Progenitor cell of endocrine pancreas (in vitro differentiated cells): ENCODE measurements around the gene CTDSPL. TPM values are rescaled to one million over a fixed set of nuclear protein-coding genes. Genes with fewer than 3 reads are reported as not detected.

Experiments used
- DNase-seq: peaks from one replicate; pipeline ENCODE4 v3.0.0; 2021; ENCODE audit warnings: low spot score; ENCODE audit not compliant: unreplicated experiment
- H3K27ac Mint-ChIP-seq: 2 replicates; pipeline ENCODE4 v1.8.0; 2021; ENCODE audit warnings: mild to moderate bottlenecking, moderate library complexity, mixed read lengths
- H3K27me3 Mint-ChIP-seq: 2 replicates; pipeline ENCODE4 v1.8.0; 2021; ENCODE audit warnings: mixed read lengths
- H3K36me3 Mint-ChIP-seq: 2 replicates; pipeline ENCODE4 v1.8.0; 2022; ENCODE audit warnings: mixed read lengths; ENCODE audit not compliant: insufficient read depth
- H3K4me1 Mint-ChIP-seq: 2 replicates; pipeline ENCODE4 v1.8.0; 2021; ENCODE audit warnings: low read depth, mixed read lengths
- H3K4me3 Mint-ChIP-seq: 2 replicates; pipeline ENCODE4 v1.8.0; 2021; ENCODE audit warnings: low read depth, mild to moderate bottlenecking, moderate library complexity, mixed read lengths
- H3K9me3 Mint-ChIP-seq: 2 replicates; pipeline ENCODE4 v1.8.0; 2021; ENCODE audit warnings: low read depth, mixed read lengths
- CTCF ChIP-seq: fragments of 200-600 bp; sonication (generic); IDR thresholded peaks from one replicate; pipeline ENCODE4 v1.5.0; 2021; ENCODE audit warnings: antibody characterized with exemption, mild to moderate bottlenecking; ENCODE audit not compliant: unreplicated experiment
- total RNA-seq: library from RNA; stranded (reverse); gene quantifications from 2 replicates; pipeline ENCODE4 v1.2.1, GENCODE V29; 2021

CTDSPL gene
- total RNA-seq, 1 donor from 2014 or later: 53.3 TPM

DNA sequence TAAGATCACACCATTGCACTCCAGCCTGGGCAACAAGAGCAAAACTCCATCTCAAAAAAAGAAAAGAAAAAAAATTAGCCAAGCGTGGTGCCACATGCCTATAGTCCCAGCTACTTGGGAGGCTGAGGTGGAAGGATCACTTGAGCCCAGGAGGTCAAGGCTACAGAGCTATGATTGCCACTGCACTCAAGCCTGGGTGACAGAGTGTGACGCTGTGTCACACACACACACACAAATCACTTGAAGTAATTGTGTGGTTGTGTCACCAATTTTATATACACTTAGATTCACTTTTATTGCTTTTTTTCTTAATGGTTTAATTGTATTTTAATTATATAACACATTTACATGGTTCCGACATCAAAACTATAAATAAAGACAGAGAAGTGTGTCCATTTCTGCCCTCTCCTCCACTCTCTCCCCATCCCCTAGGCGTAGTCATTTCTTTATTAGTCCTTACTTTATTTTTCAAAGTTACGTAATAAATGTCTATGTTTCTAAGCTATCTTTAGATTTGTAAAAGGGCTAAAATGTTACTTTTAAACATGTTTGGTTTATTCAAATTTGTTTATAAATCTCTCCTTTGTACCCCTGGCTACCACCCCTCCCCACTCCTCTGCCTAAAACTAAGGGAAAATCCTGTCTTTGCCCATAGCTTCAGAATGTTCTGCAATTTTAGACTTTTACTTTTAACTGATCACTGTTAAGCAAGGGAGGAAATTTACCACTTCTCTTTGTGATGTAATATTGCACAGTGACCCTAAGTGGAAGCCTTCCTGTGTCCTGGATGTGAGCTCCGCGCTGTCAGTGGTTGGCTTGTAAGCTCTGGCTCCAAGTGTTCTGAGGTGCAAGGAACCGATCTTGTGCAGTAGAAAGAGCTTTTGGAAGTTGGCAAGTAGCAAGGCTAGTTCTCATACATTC, 118.1 kb downstream of the CTDSPL start:
- no peak for TF ChIP-seq CTCF

DNA sequence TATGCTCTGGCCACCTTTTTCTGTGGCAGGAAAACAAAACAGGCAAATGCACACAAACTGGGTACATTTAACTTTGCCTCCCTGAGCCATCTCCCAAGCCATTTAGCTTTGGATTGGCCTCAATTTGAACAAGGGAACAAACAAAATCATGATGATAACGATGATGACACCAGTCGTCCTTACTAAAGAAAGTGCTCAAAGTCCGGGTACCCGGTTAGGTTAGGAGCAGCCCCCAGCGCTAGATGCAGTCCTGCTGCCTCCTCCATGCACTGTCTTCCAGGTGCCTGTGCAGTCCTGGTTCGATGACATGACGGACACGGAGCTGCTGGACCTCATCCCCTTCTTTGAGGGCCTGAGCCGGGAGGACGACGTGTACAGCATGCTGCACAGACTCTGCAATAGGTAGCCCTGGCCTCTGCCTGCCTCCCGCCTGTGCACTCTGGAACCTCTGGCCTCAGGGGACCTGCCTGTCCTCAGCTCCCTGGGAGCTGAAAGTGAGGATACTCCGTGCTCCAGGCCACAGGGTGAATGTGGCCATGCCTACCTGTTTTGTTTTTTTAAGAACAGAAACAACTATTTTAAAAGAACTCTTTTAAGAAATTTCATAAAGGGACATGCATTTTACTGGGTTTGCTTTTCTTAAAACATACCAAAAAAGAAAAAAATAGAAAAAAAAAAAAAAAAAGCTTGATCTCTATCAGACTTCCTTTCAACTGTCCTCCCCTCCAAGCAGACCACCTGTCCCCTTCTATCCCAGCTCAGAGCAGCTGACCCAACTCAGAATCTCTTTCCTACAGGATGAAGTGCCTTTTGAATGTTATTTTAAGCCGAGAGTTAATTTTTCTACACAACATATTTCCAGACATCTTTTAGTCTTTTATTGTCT, 119.0 kb downstream of the CTDSPL start:
- DNase-seq: no peak
- Mint-ChIP-seq H3K4me1 (peaks cover 11% of the 10 kb centered on the region), H3K27me3 (no peaks in the 10 kb centered on the region), H3K36me3 (peaks cover 21% of the 10 kb centered on the region), H3K27ac (no peak overlapping the region), H3K4me3 (no peak overlapping the region), H3K9me3 (no peaks in the 10 kb centered on the region)
- no peak for TF ChIP-seq CTCF

More for the DNA sequence above, 118.1 kb downstream of the CTDSPL start:
- Mint-ChIP-seq H3K4me1 (peaks cover 3% of the 10 kb centered on the region), H3K36me3 (peaks cover 18% of the 10 kb centered on the region), H3K27ac (peak overlapping the region; percentile 73), H3K27me3 (no peaks in the 10 kb centered on the region), H3K4me3 (no peak overlapping the region), H3K9me3 (no peaks in the 10 kb centered on the region)
- no peak for DNase-seq

DNA sequence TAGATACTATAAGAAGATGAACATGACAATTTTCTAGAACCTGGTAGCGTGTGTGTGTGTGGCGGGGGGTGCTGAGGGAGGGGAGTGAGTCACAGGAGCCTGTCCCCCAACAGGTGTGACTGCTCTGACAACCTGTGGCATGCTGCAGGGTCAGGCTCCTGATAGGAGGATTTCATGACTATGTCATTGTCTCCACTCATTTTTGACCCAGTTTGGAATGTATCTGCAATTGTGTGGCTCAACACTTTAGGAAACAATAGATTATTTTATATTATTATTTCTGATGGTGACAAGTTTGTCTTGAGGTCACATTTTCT, 119.6 kb downstream of the CTDSPL start:
- H3K9me3 Mint-ChIP-seq: no peaks in the 10 kb centered on the region
- no peak for DNase-seq
- no peak for TF ChIP-seq CTCF
- H3K4me3 Mint-ChIP-seq: no peak overlapping the region
- no peaks in the 10 kb centered on the region for H3K27me3 Mint-ChIP-seq
- H3K4me1 Mint-ChIP-seq: peaks cover 17% of the 10 kb centered on the region
- H3K36me3 Mint-ChIP-seq: peaks cover 20% of the 10 kb centered on the region
- H3K27ac Mint-ChIP-seq: no peak overlapping the region

- Mint-ChIP-seq H3K27me3 (no peaks in the 10 kb centered on the region), H3K27ac (no peak overlapping the region), H3K9me3 (no peaks in the 10 kb centered on the region), H3K36me3 (peaks cover 17% of the 10 kb centered on the region), H3K4me1 (peaks cover 22% of the 10 kb centered on the region), H3K4me3 (no peak overlapping the region)
- no peak for TF ChIP-seq CTCF
- DNase-seq: no peak
These were observed 120.7 kb downstream of the CTDSPL start for GRCh38 chr3:37982331-37982730.

GRCh38 chr3:37984051-37984450, 122.4 kb downstream of the CTDSPL start:
- peaks cover 16% of the 10 kb centered on the region for H3K36me3 Mint-ChIP-seq
- no peaks in the 10 kb centered on the region for H3K9me3 Mint-ChIP-seq
- H3K4me3 Mint-ChIP-seq: no peak overlapping the region
- peaks cover 32% of the 10 kb centered on the region for H3K4me1 Mint-ChIP-seq
- no peak overlapping the region for H3K27ac Mint-ChIP-seq
- H3K27me3 Mint-ChIP-seq: no peaks in the 10 kb centered on the region
- DNase-seq: no peak
- no peak for TF ChIP-seq CTCF
